HG02852 (cell line): ENCODE measurements around the gene SYNDIG1.

Source experiments
- ATAC-seq: cut with Tn5 transposase; IDR thresholded peaks from one replicate; pipeline ENCODE4 v1.9.1; 2021; ENCODE audit warnings: mild to moderate bottlenecking, moderate library complexity; ENCODE audit not compliant: unreplicated experiment

The SYNDIG1 gene

GRCh38 chr20:24582373-24583168, 113.1 kb downstream of the SYNDIG1 start:
- no peak for ATAC-seq

DNA sequence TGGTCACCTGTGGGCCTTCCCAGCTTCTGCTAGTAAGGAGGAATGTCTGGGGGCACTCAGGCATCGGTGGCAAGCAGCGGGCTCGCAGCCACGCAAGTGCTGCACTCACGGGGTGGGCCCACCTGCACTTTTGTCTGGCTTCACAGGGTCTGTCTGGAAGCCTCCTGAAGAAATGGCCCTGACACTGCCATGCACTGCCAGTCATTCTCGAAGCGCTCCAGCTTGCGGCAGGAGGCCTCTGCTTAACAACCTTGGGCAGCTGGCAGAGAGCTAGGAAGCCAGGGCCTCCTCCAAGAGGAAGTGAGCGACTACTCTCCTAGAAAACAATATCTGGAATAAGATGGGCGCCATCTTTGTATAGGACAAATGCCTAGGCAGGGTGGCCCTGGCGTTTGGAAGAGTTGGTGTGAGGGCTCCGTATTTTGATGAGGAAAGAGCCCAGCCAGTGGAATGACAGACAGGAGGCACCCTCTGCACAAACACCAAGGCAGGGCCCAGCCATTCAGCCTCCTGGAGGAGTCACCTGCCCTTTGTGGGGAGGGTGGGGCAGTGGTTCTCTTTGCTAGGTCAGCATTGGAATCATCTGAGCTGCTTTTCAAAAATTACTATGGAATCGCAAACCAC, 113.9 kb downstream of the SYNDIG1 start:
- no peak for ATAC-seq

DNA sequence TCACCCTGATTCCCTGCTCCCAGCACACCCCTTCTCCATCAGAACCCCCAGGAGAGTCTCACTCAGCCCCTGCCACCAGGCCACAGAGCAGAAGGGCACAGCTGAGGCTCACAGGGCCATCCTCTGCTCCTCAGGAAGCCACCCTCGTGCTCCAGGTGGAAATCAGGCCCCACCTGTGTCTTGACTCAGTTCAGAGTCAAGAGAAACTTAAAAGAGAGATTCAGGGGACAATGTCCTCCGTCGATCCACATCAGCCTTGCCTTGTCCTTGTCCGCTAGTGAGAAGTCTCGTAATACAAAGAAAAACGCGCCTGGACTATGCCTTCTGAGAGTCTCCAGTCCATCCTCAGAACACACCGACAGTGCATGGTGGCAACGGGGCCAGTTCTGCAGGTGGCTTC, 114.6 kb downstream of the SYNDIG1 start:
- no peak for ATAC-seq

DNA sequence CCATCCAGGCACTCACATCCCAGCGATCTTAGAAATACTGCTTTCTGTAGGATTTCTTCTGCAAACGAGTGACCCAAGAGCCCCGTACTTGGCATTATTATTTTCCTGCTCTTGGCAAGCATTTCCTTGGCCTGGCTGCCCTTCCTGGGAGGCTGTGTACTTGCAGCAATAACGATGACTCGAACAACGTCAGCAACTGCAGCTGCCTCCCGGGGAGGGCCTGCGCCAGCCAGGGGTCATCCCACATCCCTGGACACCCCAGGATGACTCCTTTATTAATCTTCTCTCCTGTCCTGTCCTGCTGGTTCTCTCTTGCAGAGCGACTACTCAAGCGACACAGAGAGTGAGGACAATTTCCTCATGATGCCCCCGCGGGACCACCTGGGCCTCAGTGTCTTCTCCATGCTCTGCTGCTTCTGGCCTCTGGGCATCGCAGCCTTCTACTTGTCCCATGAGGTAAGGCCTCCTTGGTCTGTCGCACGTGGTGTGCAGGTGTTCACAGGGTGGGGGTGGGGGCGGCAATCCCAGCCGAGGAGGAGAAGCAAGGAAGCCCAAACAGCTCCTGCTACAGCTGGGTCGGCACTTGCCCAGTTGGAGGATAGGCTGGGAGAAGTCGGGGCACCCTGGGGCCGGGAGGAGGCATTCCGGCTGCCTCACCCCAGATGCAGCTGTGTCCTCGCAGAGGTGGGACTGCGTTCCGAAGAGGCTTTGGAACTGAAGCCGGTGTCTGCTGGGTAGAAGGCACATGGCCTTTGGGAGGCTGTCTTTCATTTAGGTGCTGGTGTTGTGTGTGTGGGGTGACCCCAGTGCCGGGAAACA, 115.3 kb downstream of the SYNDIG1 start:
- ATAC-seq = no peak

DNA sequence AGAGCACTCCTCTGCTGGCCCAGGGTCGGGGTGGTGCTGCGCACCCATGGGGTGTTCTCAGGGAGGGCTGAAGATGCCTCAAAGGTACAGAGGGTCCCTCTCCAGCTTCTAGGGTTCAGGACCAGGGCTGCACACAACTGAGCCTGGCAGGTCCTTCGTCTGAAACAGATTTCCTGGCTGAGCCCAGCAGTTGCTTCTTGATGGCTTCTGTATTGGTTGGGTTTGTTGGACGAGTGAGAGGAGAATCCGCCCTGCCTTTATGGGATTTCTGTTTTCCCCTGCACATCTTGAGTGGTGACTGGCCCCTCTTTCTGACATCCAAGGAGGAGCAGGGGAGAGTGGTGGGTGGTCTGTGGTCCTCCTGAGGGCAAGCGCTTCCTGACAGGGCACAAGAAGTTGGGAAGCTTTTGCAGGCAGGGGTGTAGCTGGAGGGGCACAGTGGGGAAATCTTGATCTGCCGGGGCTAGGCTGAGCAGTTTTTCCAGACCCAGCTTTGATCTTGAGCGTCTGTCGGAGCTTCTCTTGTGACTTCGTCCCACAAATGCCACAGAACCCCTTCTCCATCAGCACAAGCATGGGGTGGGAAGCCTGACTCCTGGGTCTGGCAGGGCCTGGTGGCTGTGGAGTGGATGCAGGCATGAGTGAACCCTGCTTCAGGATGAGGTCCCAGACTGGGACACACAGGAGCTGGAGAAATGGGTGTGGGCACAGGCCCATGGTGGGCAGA, 116.5 kb downstream of the SYNDIG1 start:
- ATAC-seq = no peak

GRCh38 chr20:24586523-24586840, 117.1 kb downstream of the SYNDIG1 start:
- ATAC-seq = no peak

- ATAC-seq = no peak
These were observed 118.1 kb downstream of the SYNDIG1 start for GRCh38 chr20:24587384-24588046.

DNA sequence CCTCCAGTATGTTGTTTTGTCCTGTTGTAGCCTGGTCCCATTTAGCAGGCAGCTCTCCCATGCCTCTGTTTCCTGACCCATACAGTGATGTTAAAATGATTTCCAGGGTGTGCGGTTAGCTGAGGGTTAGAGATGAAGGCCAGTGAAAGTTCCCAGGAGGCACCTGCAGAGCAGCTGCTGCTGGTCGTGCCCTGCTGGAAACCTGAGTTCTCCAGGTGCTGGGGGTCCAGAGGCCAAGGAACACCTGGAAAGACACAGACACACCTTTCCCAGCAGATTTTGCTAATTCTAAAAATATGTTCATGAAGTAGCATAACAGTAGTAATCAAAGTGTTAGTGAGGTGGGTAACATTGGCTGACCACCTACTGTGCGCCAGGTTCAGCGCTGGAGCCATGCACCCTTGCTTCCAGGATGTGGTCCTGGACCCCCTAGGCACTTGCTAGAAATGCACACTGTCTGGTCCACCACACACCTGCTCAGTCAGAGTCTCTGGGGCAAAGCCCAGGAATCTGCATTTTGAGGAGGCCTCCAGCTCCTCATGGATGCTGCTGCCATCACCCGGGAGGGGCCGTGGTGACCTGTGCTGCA, 118.7 kb downstream of the SYNDIG1 start:
- ATAC-seq = no peak

DNA sequence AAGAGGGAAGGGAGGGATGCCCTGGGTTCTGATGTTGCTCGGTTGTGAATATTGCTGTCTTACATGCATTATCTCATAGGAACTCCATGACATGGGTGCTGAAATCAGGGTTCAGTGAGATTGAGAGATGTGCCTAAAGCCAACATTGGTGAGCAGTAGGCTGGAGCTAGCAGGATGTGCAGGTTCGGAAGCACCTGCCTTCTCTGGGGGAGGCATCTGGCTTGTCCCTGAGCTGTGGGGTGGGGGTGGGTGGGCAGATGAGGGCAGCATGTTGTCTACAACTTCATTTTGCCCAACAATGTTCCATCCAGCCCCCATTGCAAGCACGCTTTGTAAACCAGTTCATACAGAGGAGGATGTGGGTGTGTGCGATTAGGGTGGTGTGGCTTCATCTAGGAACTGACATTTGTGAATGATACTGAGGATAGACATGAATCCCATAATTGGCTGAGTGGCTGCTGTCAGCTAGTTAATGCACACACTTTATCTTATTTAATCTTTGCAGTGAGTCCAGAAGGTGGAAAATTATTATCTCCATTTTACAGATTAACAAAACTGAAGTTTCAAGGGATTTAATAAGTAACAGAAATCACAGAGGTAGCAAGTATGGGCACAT, 119.4 kb downstream of the SYNDIG1 start:
- ATAC-seq = no peak

GRCh38 chr20:24589381-24589780, 120.0 kb downstream of the SYNDIG1 start:
- no peak for ATAC-seq

GRCh38 chr20:24589815-24590177, 120.4 kb downstream of the SYNDIG1 start:
- no peak for ATAC-seq

- ATAC-seq = no peak
These were observed 121.0 kb downstream of the SYNDIG1 start for GRCh38 chr20:24590178-24590982.

- no peak for ATAC-seq
These were observed 127.6 kb downstream of the SYNDIG1 start for GRCh38 chr20:24597051-24597450.

GRCh38 chr20:24598346-24598745, 128.9 kb downstream of the SYNDIG1 start:
- no peak for ATAC-seq

- no peak for ATAC-seq
These were observed 129.6 kb downstream of the SYNDIG1 start for GRCh38 chr20:24598996-24599395.

- ATAC-seq = no peak
These were observed 130.6 kb downstream of the SYNDIG1 start for GRCh38 chr20:24600012-24600411.

GRCh38 chr20:24603454-24603853, 134.0 kb downstream of the SYNDIG1 start:
- no peak for ATAC-seq

GRCh38 chr20:24604966-24605665, 135.7 kb downstream of the SYNDIG1 start:
- ATAC-seq = no peak
